Measurements from ENCODE around the gene CADM2. TPM values are rescaled to one million over a fixed set of nuclear protein-coding genes. Genes with fewer than 3 reads are reported as not detected.

The CADM2 gene
- total and polyA plus RNA-seq, 2 experiments from 2014 or later = 13.3 to 47.5 TPM

DNA sequence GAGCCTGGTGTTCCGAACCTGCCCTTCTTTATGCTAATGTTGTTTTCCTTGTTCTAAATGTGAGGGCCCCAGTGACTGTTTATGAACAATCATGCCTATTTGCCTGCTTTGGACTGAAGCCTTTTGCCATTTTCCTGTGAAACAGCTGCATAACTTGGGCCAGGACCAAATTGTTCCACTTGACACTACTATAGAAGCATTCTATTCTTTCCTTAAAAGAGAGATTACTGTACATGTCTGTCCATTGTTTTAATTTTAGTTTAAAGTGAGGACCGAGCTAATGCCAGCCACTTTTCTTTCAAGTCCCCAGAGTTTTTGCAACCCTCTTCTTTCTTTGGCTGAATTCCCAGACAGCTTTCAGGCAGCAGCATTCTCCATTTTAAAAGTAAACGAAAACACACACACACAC lies 980.3 kb downstream of the CADM2 start:
- no peaks in the 10 kb centered on the region for H3K27me3 Mint-ChIP-seq (ENCODE audit: insufficient read depth, low read depth, poor library complexity)
- no peak overlapping the region for H3K4me3 ChIP-seq
- TF ChIP-seq EZH2 (IDR thresholded peaks at IDR 0.05; ENCODE audit: low read depth, unreplicated experiment) (no peak), ZNF114 (CRISPR knock-in tag; IDR thresholded peaks at IDR 0.05) (no peak), STAT1 (IDR thresholded peaks at IDR 0.05; ENCODE audit: unreplicated experiment) (no peak), EZH2phosphoT487 (IDR thresholded peaks at IDR 0.05; ENCODE audit: unreplicated experiment) (no peak), POLR2AphosphoS5 (IDR thresholded peaks at IDR 0.05; ENCODE audit: low read depth) (no peak), ZNF331 (CRISPR knock-in tag; IDR thresholded peaks at IDR 0.05; ENCODE audit: low read depth) (no peak), NANOG (IDR thresholded peaks at IDR 0.05; ENCODE audit: borderline replicate concordance) (no peak), CREB1 (CRISPR knock-in tag; IDR thresholded peaks at IDR 0.05; ENCODE audit: low read depth) (no peak), JUNB (IDR thresholded peaks at IDR 0.05; ENCODE audit: unreplicated experiment) (no peak)
- TF ChIP-seq, protein P1, sequence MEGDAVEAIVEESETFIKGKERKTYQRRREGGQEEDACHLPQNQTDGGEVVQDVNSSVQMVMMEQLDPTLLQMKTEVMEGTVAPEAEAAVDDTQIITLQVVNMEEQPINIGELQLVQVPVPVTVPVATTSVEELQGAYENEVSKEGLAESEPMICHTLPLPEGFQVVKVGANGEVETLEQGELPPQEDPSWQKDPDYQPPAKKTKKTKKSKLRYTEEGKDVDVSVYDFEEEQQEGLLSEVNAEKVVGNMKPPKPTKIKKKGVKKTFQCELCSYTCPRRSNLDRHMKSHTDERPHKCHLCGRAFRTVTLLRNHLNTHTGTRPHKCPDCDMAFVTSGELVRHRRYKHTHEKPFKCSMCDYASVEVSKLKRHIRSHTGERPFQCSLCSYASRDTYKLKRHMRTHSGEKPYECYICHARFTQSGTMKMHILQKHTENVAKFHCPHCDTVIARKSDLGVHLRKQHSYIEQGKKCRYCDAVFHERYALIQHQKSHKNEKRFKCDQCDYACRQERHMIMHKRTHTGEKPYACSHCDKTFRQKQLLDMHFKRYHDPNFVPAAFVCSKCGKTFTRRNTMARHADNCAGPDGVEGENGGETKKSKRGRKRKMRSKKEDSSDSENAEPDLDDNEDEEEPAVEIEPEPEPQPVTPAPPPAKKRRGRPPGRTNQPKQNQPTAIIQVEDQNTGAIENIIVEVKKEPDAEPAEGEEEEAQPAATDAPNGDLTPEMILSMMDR (conservative IDR thresholded peaks at IDR 0.05; ENCODE audit: low read depth in 2 of 2) = no peak
- TF ChIP-seq, protein P2, sequence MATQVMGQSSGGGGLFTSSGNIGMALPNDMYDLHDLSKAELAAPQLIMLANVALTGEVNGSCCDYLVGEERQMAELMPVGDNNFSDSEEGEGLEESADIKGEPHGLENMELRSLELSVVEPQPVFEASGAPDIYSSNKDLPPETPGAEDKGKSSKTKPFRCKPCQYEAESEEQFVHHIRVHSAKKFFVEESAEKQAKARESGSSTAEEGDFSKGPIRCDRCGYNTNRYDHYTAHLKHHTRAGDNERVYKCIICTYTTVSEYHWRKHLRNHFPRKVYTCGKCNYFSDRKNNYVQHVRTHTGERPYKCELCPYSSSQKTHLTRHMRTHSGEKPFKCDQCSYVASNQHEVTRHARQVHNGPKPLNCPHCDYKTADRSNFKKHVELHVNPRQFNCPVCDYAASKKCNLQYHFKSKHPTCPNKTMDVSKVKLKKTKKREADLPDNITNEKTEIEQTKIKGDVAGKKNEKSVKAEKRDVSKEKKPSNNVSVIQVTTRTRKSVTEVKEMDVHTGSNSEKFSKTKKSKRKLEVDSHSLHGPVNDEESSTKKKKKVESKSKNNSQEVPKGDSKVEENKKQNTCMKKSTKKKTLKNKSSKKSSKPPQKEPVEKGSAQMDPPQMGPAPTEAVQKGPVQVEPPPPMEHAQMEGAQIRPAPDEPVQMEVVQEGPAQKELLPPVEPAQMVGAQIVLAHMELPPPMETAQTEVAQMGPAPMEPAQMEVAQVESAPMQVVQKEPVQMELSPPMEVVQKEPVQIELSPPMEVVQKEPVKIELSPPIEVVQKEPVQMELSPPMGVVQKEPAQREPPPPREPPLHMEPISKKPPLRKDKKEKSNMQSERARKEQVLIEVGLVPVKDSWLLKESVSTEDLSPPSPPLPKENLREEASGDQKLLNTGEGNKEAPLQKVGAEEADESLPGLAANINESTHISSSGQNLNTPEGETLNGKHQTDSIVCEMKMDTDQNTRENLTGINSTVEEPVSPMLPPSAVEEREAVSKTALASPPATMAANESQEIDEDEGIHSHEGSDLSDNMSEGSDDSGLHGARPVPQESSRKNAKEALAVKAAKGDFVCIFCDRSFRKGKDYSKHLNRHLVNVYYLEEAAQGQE (IDR thresholded peaks at IDR 0.05; ENCODE audit: unreplicated experiment) = no peak
- TF ChIP-seq, protein P3, sequence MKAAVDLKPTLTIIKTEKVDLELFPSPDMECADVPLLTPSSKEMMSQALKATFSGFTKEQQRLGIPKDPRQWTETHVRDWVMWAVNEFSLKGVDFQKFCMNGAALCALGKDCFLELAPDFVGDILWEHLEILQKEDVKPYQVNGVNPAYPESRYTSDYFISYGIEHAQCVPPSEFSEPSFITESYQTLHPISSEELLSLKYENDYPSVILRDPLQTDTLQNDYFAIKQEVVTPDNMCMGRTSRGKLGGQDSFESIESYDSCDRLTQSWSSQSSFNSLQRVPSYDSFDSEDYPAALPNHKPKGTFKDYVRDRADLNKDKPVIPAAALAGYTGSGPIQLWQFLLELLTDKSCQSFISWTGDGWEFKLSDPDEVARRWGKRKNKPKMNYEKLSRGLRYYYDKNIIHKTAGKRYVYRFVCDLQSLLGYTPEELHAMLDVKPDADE (IDR thresholded peaks at IDR 0.05) = no peak
- TF ChIP-seq, protein P4, sequence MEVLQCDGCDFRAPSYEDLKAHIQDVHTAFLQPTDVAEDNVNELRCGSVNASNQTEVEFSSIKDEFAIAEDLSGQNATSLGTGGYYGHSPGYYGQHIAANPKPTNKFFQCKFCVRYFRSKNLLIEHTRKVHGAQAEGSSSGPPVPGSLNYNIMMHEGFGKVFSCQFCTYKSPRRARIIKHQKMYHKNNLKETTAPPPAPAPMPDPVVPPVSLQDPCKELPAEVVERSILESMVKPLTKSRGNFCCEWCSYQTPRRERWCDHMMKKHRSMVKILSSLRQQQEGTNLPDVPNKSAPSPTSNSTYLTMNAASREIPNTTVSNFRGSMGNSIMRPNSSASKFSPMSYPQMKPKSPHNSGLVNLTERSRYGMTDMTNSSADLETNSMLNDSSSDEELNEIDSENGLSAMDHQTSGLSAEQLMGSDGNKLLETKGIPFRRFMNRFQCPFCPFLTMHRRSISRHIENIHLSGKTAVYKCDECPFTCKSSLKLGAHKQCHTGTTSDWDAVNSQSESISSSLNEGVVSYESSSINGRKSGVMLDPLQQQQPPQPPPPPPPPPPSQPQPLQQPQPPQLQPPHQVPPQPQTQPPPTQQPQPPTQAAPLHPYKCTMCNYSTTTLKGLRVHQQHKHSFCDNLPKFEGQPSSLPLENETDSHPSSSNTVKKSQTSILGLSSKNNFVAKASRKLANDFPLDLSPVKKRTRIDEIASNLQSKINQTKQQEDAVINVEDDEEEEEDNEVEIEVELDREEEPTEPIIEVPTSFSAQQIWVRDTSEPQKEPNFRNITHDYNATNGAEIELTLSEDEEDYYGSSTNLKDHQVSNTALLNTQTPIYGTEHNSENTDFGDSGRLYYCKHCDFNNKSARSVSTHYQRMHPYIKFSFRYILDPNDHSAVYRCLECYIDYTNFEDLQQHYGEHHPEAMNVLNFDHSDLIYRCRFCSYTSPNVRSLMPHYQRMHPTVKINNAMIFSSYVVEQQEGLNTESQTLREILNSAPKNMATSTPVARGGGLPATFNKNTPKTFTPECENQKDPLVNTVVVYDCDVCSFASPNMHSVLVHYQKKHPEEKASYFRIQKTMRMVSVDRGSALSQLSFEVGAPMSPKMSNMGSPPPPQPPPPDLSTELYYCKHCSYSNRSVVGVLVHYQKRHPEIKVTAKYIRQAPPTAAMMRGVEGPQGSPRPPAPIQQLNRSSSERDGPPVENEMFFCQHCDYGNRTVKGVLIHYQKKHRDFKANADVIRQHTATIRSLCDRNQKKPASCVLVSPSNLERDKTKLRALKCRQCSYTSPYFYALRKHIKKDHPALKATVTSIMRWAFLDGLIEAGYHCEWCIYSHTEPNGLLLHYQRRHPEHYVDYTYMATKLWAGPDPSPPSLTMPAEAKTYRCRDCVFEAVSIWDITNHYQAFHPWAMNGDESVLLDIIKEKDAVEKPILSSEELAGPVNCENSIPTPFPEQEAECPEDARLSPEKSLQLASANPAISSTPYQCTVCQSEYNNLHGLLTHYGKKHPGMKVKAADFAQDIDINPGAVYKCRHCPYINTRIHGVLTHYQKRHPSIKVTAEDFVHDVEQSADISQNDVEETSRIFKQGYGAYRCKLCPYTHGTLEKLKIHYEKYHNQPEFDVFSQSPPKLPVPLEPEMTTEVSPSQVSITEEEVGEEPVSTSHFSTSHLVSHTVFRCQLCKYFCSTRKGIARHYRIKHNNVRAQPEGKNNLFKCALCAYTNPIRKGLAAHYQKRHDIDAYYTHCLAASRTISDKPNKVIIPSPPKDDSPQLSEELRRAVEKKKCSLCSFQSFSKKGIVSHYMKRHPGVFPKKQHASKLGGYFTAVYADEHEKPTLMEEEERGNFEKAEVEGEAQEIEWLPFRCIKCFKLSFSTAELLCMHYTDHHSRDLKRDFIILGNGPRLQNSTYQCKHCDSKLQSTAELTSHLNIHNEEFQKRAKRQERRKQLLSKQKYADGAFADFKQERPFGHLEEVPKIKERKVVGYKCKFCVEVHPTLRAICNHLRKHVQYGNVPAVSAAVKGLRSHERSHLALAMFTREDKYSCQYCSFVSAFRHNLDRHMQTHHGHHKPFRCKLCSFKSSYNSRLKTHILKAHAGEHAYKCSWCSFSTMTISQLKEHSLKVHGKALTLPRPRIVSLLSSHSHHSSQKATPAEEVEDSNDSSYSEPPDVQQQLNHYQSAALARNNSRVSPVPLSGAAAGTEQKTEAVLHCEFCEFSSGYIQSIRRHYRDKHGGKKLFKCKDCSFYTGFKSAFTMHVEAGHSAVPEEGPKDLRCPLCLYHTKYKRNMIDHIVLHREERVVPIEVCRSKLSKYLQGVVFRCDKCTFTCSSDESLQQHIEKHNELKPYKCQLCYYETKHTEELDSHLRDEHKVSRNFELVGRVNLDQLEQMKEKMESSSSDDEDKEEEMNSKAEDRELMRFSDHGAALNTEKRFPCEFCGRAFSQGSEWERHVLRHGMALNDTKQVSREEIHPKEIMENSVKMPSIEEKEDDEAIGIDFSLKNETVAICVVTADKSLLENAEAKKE (CRISPR knock-in tag; IDR thresholded peaks at IDR 0.05) = no peak
- H3F3A ChIP-seq (replicated peaks; ENCODE audit: low read depth) = no peaks in the 10 kb centered on the region
- no peak overlapping the region for H3K4me3 Mint-ChIP-seq
- H3K27ac ChIP-seq (ENCODE audit: low read depth) = no peak overlapping the region
- H3K9me2 ChIP-seq (ENCODE audit: insufficient read depth) = no peaks in the 10 kb centered on the region
- H2AFZ ChIP-seq = no peak overlapping the region
- no peaks in the 10 kb centered on the region for H4K20me1 ChIP-seq (replicated peaks; ENCODE audit: insufficient read depth)
- no peak for DNase-seq (ENCODE audit: low spot score)
- peaks cover 5% of the 10 kb centered on the region; the same call in 2 of the 3 replicates for H3K9me3 Mint-ChIP-seq
- H3K36me3 ChIP-seq (ENCODE audit: insufficient read depth) = no peaks in the 10 kb centered on the region
- no peaks in the 10 kb centered on the region for H3K27me3 ChIP-seq (ENCODE audit: insufficient read depth)
- H3K4me1 Mint-ChIP-seq = peaks cover 24% of the 10 kb centered on the region
- H3K79me2 ChIP-seq (replicated peaks; ENCODE audit: insufficient read depth) = no peaks in the 10 kb centered on the region
- peaks cover 40% of the 10 kb centered on the region for H3K4me1 ChIP-seq (ENCODE audit: insufficient read depth)
- peak overlapping the region; percentile 92 for H3K27ac Mint-ChIP-seq
- peaks cover 4% of the 10 kb centered on the region; the same call in 1 of the 3 replicates for H3K36me3 Mint-ChIP-seq (ENCODE audit: low read depth)
- peak overlapping the region; percentile 29; the same call in 1 of the 2 replicates for H3K4me2 ChIP-seq
- ATAC-seq = no peak; the same call in 1 of the 3 replicates
